HG02973 (cell line): ENCODE measurements around the gene DNAJB2.
"Not testable (repeated sequence)": the region's sequence is repeated elsewhere in the genome, so short reads cannot be mapped to it uniquely, and the experiment has no call there.

Source experiments
- ATAC-seq: cut with Tn5 transposase; IDR thresholded peaks from one replicate; pipeline ENCODE4 v1.9.1; 2021; ENCODE audit warnings: moderate library complexity; ENCODE audit not compliant: unreplicated experiment

DNAJB2 gene

DNA sequence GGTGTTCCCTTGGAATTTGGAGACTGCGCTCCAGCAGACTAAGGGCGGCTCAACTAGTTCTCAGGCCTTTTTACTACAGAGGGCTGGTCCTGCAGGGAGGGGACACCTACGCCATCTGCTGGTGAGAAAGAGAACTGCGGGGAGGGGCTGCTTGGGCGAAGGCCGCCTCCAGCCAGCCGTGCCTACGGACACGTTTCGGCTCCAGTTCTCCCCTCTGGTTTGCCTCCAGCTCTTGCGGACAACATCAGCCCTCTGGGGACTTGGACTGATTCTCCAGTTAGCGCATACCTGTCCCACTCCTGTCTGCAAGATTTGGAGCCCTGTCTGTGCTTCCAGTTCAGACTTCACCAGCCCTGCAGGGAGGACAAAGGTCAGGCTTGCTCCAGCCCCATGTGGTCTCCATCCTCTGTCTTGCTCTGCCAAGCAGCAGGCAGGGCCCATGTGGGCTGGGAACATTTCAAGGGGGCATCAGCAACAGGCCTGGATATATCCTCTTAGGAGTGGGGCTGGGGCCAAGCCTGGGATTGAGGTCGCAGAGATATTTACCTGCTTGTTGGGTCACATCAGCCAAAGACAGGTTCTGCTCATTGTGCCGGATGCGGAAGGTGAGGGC lies 19.7 kb downstream of the DNAJB2 start:
- ATAC-seq = peak; percentile 46

DNA sequence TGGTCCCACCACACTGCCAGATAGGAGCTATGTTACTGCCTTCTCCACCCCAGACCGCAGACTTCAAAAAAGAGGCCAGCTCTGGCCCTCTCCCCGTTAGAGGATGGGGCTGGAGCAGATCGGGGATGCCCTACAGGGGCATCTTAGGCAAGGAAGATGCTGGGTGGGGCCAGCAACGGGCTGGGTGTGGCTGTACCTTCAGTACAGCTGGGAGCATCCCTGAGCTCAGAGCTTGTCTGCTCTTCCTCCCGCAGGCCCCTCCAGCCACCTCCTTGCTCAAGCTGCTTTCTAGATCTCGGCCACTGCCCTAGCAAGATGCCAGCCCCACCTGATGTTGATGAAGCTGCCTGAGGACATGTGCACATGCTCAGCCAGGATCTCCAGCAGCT lies 20.2 kb downstream of the DNAJB2 start:
- ATAC-seq = no peak

DNA sequence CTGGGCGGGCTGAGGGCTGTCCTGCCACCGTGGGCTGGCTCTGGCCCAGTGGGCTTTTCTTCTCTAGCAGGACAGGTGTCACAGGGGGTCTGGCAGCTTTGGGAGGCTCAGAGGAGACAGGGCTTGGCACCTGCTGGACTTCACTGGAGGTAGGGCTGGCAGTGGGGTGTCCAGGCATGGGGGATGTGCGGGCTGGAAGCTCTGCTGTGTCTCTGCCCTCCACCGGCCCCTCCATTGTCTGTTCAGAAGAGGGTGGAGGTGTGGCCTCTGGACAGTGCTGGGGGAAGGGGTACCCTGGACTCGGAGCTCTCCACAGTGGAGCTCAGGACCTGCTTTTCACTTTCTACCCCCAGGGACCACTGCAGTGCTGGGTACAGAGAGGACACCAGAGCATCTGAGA lies 20.9 kb downstream of the DNAJB2 start:
- no peak for ATAC-seq

DNA sequence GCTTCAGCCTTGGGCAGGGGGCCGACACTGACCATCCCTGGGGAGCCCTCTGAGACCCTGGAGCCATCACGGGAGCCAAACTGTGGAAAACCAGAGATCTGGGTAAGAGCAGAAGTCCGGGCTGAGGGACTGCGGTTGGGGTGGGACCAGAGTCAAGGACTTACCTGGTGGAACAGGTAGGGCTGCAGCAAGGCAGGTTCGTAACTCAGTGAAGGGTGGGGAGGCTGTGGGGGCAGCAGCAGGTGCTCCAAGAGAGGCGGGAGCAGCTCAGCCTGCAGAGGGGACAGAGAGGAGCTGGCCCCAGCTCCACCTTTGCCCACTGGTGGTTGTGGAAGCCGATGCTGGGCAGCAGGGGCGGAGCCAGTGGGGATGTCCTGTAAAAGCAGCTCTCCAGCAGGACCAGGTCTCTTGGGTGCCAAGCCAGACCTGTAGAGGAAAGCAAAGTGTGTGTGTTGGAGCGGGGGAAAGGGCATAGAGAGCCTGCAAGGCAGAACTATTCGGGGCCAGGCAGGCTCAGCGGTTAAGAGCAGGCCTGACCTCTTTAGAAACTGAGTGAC lies 23.3 kb downstream of the DNAJB2 start:
- no peak for ATAC-seq

DNA sequence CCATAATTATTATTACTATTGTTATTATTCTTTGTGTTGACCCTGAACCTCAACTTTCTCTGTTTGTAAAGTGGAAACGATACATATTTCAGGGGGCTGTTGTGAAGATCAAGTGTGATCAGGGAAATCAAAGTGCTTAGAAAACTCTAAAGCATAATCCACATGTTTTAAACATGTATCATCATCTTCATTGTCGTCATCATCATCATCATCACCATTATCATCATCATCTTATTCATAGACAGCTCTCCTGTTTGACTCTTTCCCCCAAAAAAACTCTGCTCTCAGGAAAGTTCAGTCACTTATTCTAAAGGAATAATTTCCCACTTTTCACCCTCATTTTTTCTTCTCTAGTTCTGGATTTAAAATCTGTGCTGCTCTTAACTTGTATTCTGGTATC lies 25.1 kb downstream of the DNAJB2 start:
- no peak for ATAC-seq

DNA sequence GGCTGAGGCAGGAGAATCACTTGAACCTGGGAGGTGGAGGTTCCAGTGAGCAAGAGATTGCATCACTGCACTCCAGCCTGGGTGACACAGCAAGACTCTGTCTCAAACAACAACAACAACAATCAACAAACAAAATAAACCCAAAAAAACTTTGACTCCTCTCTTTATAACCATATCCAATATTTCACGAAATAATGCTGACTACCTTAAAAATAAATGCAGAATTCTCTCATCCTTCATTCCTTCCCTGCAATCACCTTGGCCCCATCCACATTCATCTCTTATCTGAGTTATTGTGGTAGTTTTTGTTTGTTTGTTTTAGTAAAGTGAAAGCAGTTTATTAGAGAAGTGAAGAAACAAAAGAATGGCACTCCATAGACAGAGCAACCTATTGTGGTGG lies 26.9 kb downstream of the DNAJB2 start:
- ATAC-seq = no peak

DNA sequence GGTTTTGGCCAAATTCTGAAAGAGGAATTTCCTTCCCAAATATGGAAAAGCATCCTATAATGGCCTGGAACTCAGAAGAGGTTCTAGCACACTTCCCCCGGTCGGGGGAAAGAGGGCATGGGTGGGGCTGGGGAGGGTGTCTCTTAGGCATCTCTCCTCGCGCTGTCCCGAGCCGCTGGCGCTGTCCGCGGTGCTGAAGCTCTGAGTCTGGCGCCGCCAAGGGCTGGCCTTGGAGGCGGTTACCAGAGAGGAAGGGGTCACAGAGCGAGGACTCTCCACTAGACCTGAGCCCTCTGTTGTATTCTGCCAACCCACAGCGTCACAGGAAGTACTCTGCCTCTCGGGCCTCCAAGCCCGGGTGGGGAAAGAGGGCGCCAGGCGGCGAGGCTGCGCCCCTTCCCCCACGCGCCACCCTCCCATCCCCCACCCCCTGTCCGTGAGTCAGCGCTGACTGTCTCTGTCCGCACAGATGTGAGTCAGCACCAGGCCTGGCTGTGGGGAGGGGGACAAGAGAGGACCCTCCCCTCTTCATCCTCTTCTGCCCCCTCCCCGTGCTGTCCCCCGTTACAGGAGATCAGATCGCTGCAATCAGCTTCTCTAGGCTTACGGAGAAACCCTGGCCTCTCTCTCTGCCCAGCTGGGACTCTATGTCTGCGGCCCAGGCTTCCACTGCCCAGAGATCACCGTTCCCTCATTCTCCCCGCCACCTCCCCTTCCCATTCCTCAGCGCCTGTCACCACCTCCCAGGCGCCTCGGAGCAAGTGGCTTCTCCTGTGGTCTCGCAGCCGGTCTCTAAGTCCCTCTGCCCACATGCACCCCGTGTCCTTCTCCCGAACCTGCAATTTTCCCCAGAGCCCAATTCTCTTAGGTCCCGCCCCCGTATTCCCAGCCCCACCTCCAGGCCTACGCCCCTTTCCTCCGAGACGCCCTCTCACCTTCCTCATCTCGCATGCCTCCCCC lies 29.3 kb downstream of the DNAJB2 start:
- ATAC-seq = no peak

DNA sequence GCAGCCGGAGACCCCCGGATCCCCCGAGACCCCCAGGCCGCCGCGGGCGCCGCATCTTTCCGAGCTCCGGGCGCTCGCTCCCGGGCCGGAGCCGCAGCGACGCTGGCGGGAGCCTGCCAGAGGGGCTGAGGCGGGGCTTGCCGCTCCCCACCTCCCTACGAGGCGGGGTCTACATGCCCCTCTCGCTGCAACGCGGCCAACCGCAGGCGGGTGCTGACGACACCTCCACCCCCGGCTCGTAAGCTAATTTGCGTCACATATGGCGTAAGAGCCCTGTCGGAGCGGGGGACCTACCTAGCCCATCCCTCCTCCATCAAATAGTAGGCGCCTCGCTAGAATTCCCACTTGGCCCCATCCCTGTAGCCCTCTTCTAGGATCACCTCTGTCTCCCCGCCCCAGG lies 30.1 kb downstream of the DNAJB2 start, which contains the start of gene PTPRN:
TSS of gene PTPRN (minus strand) at position 124 of the 400 bp plus-strand sequence. CDS start at position 55, 69 bp downstream.
- no peak for ATAC-seq

DNA sequence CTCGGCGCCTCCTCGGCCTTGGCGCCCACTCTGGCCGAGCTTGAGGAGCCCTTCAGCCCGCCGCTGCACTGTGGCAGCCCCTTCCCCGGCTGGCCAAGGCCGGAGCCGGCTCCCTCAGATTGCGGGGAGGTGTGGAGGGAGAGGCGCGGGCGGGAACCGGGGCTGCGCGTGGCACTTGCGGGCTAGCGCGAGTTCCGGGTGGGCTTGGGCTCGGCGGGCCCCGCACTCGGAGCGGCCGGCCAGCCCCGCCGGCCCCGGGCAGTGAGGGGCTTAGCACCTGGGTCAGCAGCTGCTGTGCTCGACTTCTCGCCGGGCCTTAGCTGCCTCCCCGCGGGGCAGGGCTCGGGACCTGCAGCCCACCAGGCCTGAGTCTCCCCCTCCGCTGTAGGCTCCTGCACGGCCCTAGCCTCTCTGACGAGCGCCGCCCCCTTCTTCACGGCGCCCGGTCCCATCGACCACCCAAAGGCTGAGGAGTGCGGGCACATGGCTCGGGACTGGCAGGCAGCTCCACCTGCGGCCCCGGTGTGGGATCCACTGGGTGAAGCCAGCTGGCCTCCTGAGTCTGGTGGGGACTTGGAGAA lies 33.6 kb downstream of the DNAJB2 start:
- not testable (repeated sequence) for ATAC-seq

DNA sequence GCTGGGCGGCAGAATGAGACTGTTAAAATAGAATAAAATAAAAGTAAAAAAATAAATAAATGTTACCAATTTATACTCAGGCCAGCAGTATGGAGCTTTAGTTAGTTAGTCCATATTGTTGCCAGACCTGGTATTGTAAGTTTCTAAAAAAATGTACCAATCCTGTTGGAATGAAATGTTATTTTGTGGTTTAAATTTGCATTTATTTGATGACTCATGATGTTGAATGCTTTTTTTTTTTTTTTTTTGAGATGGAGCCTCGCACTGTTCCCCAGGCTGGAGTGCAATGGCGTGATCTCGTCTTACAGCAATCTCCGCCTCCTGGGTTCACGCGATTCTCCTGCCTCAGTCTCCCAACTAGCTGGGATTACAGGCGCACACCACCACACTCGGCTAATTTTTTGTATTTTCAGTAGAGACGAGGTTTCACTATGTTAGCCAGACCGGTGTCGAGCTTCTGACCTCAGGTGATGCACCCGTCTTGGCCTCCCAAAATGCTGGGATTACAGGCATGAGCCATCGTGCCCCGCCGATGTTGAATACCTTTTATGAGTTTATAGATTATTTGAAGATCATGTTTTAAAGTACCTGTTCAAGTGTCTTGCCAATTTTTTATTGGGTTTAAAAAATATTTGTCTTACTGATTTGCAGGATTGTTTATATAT lies 35.8 kb downstream of the DNAJB2 start:
- ATAC-seq = no peak

DNA sequence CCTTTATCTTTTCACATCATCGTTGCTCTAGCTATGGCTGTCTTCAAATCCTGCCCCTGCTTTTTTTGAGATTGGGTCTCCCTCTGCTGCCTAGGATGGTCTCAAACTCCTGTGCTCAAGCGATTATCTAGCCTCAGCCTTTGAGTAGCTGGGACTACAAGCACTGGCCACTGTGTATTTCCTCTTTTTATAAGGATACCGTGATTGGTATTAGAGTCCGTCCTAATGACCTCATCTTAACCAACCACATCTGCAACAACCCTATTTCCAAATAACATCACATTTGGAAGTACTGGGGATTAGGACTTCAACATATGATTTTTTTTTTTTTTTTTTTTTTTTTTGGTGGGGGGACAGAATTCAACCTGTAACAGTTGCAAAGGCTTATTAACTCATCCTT lies 44.3 kb downstream of the DNAJB2 start:
- ATAC-seq = no peak

DNA sequence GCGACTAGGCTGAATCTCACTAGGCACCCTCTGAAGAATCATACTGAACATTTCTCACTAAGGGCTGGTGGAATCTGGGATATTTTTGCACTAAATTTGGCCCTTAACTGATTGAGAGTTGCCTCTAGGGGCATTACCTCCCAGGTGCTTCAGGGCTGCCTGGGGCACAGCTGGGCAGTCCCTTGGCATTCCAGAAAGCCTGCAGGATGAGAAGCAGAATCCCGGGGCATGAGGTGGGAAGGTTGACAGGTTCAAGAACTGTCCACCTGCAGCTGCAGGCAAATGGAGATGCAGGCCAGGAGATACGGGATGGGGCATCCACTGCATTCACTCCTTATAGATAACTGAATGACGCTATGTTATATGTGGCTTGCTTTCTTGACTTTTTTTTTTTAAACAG lies 46.0 kb downstream of the DNAJB2 start:
- ATAC-seq = no peak

DNA sequence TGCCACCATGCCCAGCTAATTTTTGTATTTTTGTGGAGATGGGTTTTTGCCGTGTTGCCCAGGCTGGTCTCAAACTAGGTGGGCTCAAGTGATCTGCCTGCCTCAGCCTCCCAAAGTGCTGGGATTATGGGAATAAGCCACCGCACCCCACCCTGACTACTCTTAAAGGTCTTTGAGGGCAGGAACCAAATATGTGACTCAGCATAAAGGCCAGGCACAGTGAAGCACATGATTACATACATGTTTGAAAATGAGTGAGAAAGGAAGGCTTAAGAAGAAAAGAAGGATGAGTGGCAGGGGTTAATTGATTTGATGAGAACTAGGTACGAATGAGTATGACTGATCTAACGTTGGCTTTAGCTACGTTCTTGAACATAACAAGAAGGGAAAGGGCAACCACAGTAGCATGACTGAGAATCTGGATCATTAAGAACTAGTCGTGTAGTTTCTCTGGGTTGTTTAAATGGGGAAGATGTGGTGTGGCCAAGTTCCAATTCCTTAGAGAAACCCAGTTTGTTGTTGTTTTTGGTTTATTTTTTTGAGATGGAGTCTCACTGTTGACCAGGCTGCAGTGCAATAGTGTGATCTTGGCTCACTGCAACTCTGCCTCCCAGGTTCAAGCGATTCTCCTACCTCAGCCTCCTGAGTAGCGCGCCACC lies 46.6 kb downstream of the DNAJB2 start:
- ATAC-seq = no peak

DNA sequence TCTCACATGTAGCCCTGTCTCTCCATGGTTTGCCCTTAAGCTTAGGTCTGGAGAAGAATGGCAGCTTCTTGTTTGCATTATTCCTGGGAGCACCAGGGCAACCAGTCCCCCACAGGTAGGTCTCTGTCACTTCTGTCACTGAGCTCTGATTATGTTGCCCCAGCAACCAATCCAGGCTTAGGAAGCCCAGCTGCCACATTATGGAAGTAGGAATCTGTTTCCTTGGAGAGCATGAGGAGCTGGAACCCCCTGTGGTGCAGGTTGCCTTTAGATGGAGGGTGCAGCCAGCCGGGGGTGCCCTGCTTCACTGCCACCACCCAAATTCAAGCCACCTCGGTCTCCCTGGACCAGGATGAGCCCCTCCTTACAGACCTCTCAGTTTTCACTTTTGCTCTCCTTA lies 48.6 kb downstream of the DNAJB2 start:
- ATAC-seq = no peak

DNA sequence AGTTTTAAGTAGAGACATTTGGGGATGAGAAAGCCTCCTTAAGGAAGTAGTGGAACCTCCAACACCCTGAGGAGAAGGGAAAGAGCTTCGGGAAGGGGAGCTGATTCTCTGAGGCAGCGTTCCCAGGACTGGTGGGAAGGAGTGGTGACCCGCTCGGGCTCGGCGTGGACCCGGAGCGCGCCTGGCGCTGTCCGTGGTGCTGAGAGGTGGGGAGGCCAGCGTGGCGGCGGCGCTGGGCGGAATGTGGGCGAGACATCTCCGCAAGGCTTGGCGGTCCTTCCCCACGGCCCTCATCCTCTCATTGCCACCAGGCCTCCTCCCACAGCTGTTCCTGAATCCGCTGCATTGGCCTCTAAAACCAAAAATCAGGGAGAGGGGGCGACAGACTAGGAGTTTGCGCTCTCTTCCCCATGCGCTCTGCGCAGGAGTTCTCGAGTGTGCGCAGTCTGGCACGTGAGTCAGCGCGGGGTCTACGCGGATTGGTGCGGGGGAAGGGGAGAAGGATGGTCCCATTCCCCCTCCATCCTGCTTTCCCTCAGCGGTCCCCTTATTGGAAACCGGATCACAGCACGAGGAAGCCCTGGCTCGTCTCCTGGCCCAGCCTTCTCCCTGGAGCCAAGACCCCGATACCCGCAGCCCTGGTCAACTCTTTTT lies 52.5 kb downstream of the DNAJB2 start:
- no peak for ATAC-seq

DNA sequence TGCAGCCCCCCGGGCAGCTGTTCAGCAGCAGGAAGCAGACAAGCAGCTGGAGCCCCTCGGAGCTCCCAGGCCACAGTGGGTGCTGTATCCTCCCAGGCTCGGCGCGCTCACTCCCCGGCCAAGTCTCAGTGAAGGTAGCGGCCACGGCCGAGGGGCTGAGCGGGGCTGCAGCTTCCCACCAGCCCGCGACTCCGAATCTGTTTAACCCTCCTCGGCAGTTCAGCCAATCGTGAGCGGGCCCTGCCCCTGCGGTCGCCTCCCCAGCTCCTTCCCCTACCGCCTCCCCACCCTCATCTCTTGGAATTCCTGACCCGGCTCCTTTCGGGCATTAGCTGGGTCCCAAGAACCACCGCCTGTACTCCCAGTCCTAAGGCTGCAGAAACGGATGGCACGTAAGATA lies 53.4 kb downstream of the DNAJB2 start, which contains the start of gene RESP18:
TSS of gene RESP18 (minus strand) at position 203 of the 400 bp plus-strand sequence.
- ATAC-seq = no peak

DNA sequence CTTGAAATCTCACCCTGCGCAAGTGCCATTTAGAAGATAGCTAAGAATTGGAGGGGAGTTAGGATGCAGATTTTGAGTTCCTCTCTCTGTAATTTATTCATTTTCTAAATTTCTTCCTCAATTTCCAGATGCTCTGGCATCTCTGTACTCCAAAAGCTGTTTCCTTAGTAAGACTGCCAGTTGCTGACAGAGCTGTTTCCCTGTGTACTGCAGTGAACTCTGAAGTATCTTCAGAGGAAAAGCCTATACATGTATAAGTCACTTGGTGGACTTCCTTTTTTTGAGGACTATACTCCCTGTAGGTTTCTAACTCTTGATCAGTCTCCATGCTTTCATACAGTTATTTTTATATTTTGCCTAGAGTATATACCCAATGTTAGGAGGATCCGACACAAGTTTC lies 54.9 kb downstream of the DNAJB2 start:
- ATAC-seq = no peak

DNA sequence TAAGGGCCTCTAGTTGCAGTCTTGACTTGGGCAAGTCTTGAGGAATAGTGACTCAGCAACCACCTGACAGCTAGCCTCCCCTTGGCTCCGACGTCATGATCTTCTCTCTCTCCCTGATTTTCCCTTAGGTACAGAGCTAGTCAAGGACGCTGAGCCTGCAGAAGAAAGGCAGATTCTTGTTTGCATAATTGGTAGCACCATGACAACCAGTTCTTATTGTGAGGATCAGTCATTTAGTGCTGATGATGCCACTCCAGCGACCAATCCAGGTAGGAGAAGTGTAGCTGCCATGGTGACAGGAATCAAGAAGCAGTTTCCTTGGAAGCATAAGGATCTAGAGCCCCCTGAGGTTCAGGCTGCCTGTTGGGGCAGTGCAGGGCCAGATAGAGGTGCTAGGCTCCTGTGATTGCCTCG lies 56.2 kb downstream of the DNAJB2 start:
- ATAC-seq = no peak
